ENCODE data around the gene DNAJC24.

The DNAJC24 gene

GRCh38 chr11:31417816-31418215, 48.2 kb downstream of the DNAJC24 start:
- H3K36me3 ChIP-seq (ENCODE audit: insufficient read depth, low read length): no peaks in the 10 kb centered on the region; the same call in 1 of the 2 replicates

DNA sequence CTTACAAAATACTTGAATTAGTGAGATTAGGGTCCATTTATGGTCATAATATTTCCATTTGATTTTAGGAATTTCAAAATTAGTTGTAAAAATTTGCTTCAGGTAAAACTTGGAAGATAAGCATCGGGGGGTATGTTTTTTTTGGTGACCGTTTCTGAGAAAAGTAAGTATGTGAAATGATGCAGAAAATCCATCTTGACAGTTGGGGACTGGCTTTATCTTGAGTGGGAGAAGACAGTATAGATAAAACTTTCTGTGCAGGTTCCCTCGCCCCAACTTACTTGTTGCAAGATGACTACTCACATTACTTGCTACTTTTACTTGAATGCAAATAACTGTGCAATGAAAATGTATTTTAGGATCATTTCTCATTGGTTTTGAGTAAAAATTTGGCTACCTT, 49.5 kb downstream of the DNAJC24 start:
- H4K20me1 ChIP-seq (ENCODE audit: insufficient read depth, low read length): no peaks in the 10 kb centered on the region
- TF ChIP-seq EZH2 (IDR thresholded peaks at IDR 0.05; ENCODE audit: borderline replicate concordance, low read depth, low read length, severe bottlenecking) (no peak), CTCF (IDR thresholded peaks at IDR 0.05; ENCODE audit: borderline replicate concordance, extremely low read depth, low read length, poor library complexity, severe bottlenecking) (no peak)
- H3K9me3 ChIP-seq (ENCODE audit: insufficient read depth, low read length, severe bottlenecking): no peaks in the 10 kb centered on the region
- H3K27me3 ChIP-seq (ENCODE audit: insufficient read depth, low read length, poor library complexity): no peaks in the 10 kb centered on the region
- H3K9ac ChIP-seq (ENCODE audit: low read depth, low read length): no peak overlapping the region
- H2AFZ ChIP-seq (ENCODE audit: low read depth, low read length): no peak overlapping the region
- H3K4me3 ChIP-seq (ENCODE audit: low read depth in 1 of 2, low read length in 2 of 2): no peak overlapping the region
- DNase-seq (no peak), ATAC-seq (ENCODE audit: insufficient read depth, low read depth) (no peak)
- no peak overlapping the region for H3K4me2 ChIP-seq (ENCODE audit: insufficient read depth, low read length)
- no peaks in the 10 kb centered on the region; the same call in 1 of the 2 replicates for H3K36me3 ChIP-seq (ENCODE audit: insufficient read depth, low read length)
- no peak overlapping the region for H3K27ac ChIP-seq (ENCODE audit: low read length)
- no peaks in the 10 kb centered on the region for H3K4me1 ChIP-seq (ENCODE audit: insufficient read depth, low read length)
- H3K79me2 ChIP-seq (ENCODE audit: insufficient read depth, low read length): no peaks in the 10 kb centered on the region

More at GRCh38 chr11:31417816-31418215, 48.2 kb downstream of the DNAJC24 start:
- H3K4me1 ChIP-seq (ENCODE audit: insufficient read depth, low read length): no peaks in the 10 kb centered on the region
- H3K4me3 ChIP-seq (ENCODE audit: low read depth in 1 of 2, low read length in 2 of 2): no peak overlapping the region
- no peaks in the 10 kb centered on the region for H3K27me3 ChIP-seq (ENCODE audit: insufficient read depth, low read length, poor library complexity)
- no peak overlapping the region for H3K27ac ChIP-seq (ENCODE audit: low read length)
- ATAC-seq (ENCODE audit: insufficient read depth, low read depth) (no peak), DNase-seq (no peak)
- no peaks in the 10 kb centered on the region for H3K9me3 ChIP-seq (ENCODE audit: insufficient read depth, low read length, severe bottlenecking)
- no peaks in the 10 kb centered on the region for H4K20me1 ChIP-seq (ENCODE audit: insufficient read depth, low read length)
- no peaks in the 10 kb centered on the region for H3K79me2 ChIP-seq (ENCODE audit: insufficient read depth, low read length)
- no peak overlapping the region for H3K4me2 ChIP-seq (ENCODE audit: insufficient read depth, low read length)
- no peak overlapping the region for H3K9ac ChIP-seq (ENCODE audit: low read depth, low read length)
- TF ChIP-seq EZH2 (IDR thresholded peaks at IDR 0.05; ENCODE audit: borderline replicate concordance, low read depth, low read length, severe bottlenecking) (no peak), CTCF (IDR thresholded peaks at IDR 0.05; ENCODE audit: borderline replicate concordance, extremely low read depth, low read length, poor library complexity, severe bottlenecking) (no peak)
- no peak overlapping the region for H2AFZ ChIP-seq (ENCODE audit: low read depth, low read length)

- H3K9ac ChIP-seq (ENCODE audit: low read depth, low read length): no peak overlapping the region
Measured at GRCh38 chr11:31419669-31420068, 50.0 kb downstream of the DNAJC24 start.

DNA sequence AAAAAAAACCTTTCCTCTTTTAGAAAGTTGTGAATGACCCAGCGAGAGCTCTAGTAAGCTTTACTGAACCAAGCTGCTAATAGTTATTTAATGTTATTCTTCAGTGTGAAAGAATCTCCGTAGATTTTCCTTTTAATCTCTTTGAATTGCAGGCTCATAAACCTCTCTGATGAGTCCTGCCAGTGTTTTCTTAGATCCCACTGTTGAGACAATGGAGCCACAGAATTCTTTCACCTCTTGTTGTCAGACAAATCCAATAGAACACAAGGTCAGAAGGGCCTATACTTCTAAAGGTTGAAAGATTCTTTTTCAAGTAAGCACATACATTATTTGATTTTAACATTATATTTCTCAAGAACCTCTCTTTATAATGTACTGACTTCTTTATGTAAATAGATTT, 52.2 kb downstream of the DNAJC24 start:
- no peak overlapping the region for H3K4me2 ChIP-seq (ENCODE audit: insufficient read depth, low read length)
- H4K20me1 ChIP-seq (ENCODE audit: insufficient read depth, low read length): no peaks in the 10 kb centered on the region
- no peak overlapping the region for H3K27ac ChIP-seq (ENCODE audit: low read length)
- ATAC-seq (ENCODE audit: insufficient read depth, low read depth) (no peak), DNase-seq (no peak)
- H2AFZ ChIP-seq (ENCODE audit: low read depth, low read length): no peak overlapping the region
- H3K36me3 ChIP-seq (ENCODE audit: insufficient read depth, low read length): no peaks in the 10 kb centered on the region; the same call in 1 of the 2 replicates
- H3K4me1 ChIP-seq (ENCODE audit: insufficient read depth, low read length): no peaks in the 10 kb centered on the region
- no peak overlapping the region for H3K4me3 ChIP-seq (ENCODE audit: low read depth in 1 of 2, low read length in 2 of 2)
- H3K79me2 ChIP-seq (ENCODE audit: insufficient read depth, low read length): no peaks in the 10 kb centered on the region
- no peak for TF ChIP-seq CTCF (IDR thresholded peaks at IDR 0.05; ENCODE audit: borderline replicate concordance, extremely low read depth, low read length, poor library complexity, severe bottlenecking)
- TF ChIP-seq EZH2 (IDR thresholded peaks at IDR 0.05; ENCODE audit: borderline replicate concordance, low read depth, low read length, severe bottlenecking): no peak
- no peak overlapping the region for H3K9ac ChIP-seq (ENCODE audit: low read depth, low read length)
- no peaks in the 10 kb centered on the region for H3K9me3 ChIP-seq (ENCODE audit: insufficient read depth, low read length, severe bottlenecking)
- no peaks in the 10 kb centered on the region for H3K27me3 ChIP-seq (ENCODE audit: insufficient read depth, low read length, poor library complexity)

More at GRCh38 chr11:31419669-31420068, 50.0 kb downstream of the DNAJC24 start:
- TF ChIP-seq EZH2 (IDR thresholded peaks at IDR 0.05; ENCODE audit: borderline replicate concordance, low read depth, low read length, severe bottlenecking): no peak
- no peak for ATAC-seq (ENCODE audit: insufficient read depth, low read depth)
- H2AFZ ChIP-seq (ENCODE audit: low read depth, low read length): no peak overlapping the region
- no peak overlapping the region for H3K27ac ChIP-seq (ENCODE audit: low read length)
- no peak for DNase-seq
- H3K79me2 ChIP-seq (ENCODE audit: insufficient read depth, low read length): no peaks in the 10 kb centered on the region
- H3K36me3 ChIP-seq (ENCODE audit: insufficient read depth, low read length): no peaks in the 10 kb centered on the region; the same call in 1 of the 2 replicates
- no peaks in the 10 kb centered on the region for H3K9me3 ChIP-seq (ENCODE audit: insufficient read depth, low read length, severe bottlenecking)
- H4K20me1 ChIP-seq (ENCODE audit: insufficient read depth, low read length): no peaks in the 10 kb centered on the region
- no peaks in the 10 kb centered on the region for H3K4me1 ChIP-seq (ENCODE audit: insufficient read depth, low read length)
- no peak overlapping the region for H3K4me3 ChIP-seq (ENCODE audit: low read depth in 1 of 2, low read length in 2 of 2)
- no peak overlapping the region for H3K4me2 ChIP-seq (ENCODE audit: insufficient read depth, low read length)
- H3K27me3 ChIP-seq (ENCODE audit: insufficient read depth, low read length, poor library complexity): no peaks in the 10 kb centered on the region
